Measurements from ENCODE around the gene PCBP2. TPM values are rescaled to one million over a fixed set of nuclear protein-coding genes. Genes with fewer than 3 reads are reported as not detected.

Gene PCBP2
- total and polyA plus RNA-seq, 10 of the 15 experiments (the other 5 are each of a cell fraction or from before 2014, with no cell fraction given) = 109 to 803 (median 327) TPM

DNA sequence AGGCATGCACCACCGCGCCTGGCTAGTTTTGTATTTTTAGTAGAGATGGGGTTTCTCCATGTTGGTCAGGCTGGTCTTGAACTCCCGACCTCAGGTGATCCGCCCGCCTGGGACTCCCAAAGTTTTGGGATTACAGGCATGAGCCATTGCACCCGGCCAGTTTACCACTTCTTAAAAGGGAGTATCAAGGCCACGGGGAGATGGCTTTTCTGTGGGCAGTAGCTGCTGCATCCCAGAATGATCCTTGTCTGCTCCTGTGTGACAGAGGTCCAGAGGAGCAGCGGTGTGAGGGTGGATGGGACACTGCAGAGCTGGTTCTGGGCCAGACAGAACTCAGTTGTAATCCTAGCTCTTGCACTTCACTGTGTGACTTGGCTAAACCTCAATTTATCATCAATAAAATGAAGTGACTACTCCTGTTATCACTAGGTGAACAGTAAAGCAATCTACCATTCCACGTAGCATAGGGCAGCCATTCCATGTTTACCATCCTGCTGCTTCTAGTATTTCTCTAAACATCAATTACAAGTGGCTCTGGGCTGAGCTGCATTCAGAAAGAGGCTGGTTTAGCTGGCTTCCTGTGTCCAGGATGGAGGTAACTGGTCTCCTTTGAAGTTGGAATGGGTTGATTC lies 58.4 kb downstream of the PCBP2 start:
- H3K79me2 ChIP-seq (ENCODE audit: control insufficient read depth, insufficient read depth, low read length) = no peaks in the 10 kb centered on the region
- H3K9ac ChIP-seq (ENCODE audit: control insufficient read depth, insufficient read depth, low read length) = no peak overlapping the region
- SMC1A ChIA-PET (ENCODE audit: uncharacterized antibody, unreplicated experiment) = interaction anchor here (0.7 to 4.9 kb wide), 5 partner anchors 11 to 154 kb away, joined by 3 to 32 read pairs (median 3); partner anchors contain the start of gene MAP3K12
- BruUV-seq (replicated peaks) = no TSS peak
- H4K20me1 ChIP-seq (ENCODE audit: control insufficient read depth, insufficient read depth) = no peaks in the 10 kb centered on the region
- in situ Hi-C loops (cut with MboI) = no loop called here
- POLR2A ChIA-PET = interaction anchor here (1.2 kb wide), 1 partner anchor 9 kb away, joined by 4 read pairs; the partner anchor contains the start of gene TARBP2
- H2AFZ ChIP-seq (ENCODE audit: control insufficient read depth, low read depth, low read length) = no peak overlapping the region
- FAIRE-seq (no peak), DNase-seq (ENCODE audit: low read depth, low spot score) (no peak), ATAC-seq (no peak)
- 0 out of 2 replicates have a peak, but pooled peaks cover 3% of the 10 kb centered on the region for H3K4me1 ChIP-seq (ENCODE audit: control insufficient read depth, insufficient read depth, low read length)
- WGBS (ENCODE audit: insufficient coverage, insufficient replicate concordance, low lambda C conversion rate, missing lambda C conversion rate) = 97% methylated on average over 9 of the region's 9 CpGs
- CTCF ChIA-PET = interaction anchor here (0.7 to 4.7 kb wide), 10 partner anchors 19 to 352 kb away, joined by 3 to 55 read pairs (median 10); partner anchors contain the start of genes AAAS and AMHR2
- H3K27me3 ChIP-seq (replicated peaks in 1 of 2; ENCODE audit: control insufficient read depth in 2 of 2, insufficient read depth in 2 of 2, low read length in 1 of 2) = no peaks in the 10 kb centered on the region
- H3K9me3 ChIP-seq (replicated peaks; ENCODE audit: control insufficient read depth, insufficient read depth, low read length) = no peaks in the 10 kb centered on the region
- H3K36me3 ChIP-seq (ENCODE audit: control insufficient read depth in 2 of 2, insufficient read depth in 2 of 2, low read length in 1 of 2) = peaks cover 10 to 27% of the 10 kb centered on the region in 2 experiments; a peak in 3 of 4 replicates
- intact Hi-C loops (cut with micrococcal nuclease; ENCODE audit: unreplicated experiment) = no loop called here
- no peak overlapping the region for H3K4me2 ChIP-seq (ENCODE audit: control insufficient read depth, insufficient read depth)
- no peak for TF ChIP-seq MYC (IDR thresholded peaks at IDR 0.05; ENCODE audit: insufficient read depth, insufficient read length, insufficient replicate concordance, low read length, severe bottlenecking)
- TF ChIP-seq ZNF207 (IDR thresholded peaks at IDR 0.05; ENCODE audit: borderline replicate concordance) = no peak
- no peak for TF ChIP-seq RFX5 (IDR thresholded peaks at IDR 0.05; ENCODE audit: low read depth, low read length)
- TF ChIP-seq, protein P1, sequence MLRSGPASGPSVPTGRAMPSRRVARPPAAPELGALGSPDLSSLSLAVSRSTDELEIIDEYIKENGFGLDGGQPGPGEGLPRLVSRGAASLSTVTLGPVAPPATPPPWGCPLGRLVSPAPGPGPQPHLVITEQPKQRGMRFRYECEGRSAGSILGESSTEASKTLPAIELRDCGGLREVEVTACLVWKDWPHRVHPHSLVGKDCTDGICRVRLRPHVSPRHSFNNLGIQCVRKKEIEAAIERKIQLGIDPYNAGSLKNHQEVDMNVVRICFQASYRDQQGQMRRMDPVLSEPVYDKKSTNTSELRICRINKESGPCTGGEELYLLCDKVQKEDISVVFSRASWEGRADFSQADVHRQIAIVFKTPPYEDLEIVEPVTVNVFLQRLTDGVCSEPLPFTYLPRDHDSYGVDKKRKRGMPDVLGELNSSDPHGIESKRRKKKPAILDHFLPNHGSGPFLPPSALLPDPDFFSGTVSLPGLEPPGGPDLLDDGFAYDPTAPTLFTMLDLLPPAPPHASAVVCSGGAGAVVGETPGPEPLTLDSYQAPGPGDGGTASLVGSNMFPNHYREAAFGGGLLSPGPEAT (IDR thresholded peaks at IDR 0.05; ENCODE audit: low read depth) = no peak
- TF ChIP-seq KDM1A (IDR thresholded peaks at IDR 0.05; ENCODE audit: borderline replicate concordance) = no peak
- no peak for TF ChIP-seq YBX1 (IDR thresholded peaks at IDR 0.05)
- TF ChIP-seq SRF (IDR thresholded peaks at IDR 0.05; ENCODE audit: low read depth in 2 of 2, low read length in 2 of 2) = no peak
- no peak for TF ChIP-seq CBX3 (IDR thresholded peaks at IDR 0.05; ENCODE audit: borderline replicate concordance, low read depth)
- TF ChIP-seq SP1 (IDR thresholded peaks at IDR 0.05; ENCODE audit: low read depth, low read length) = no peak
- H3K27ac ChIP-seq (ENCODE audit: control insufficient read depth, insufficient read depth) = no peak overlapping the region
- RAD21 ChIA-PET (ENCODE audit: unreplicated experiment) = interaction anchor here (0.7 kb wide), 1 partner anchor 158 kb away, joined by 3 read pairs; no protein-coding TSS in a partner anchor
- no peak overlapping the region for H3K4me3 ChIP-seq

Data from GM12878 (cell line).